Esophagus muscularis mucosa (tissue), 4 donors: ENCODE results near the gene CHST6. TPM values are rescaled to one million over a fixed set of nuclear protein-coding genes. Genes with fewer than 3 reads are reported as not detected.

Source experiments
- DNase-seq: peaks from one replicate; pipeline ENCODE4 v3.0.0-alpha.2; 2017; ENCODE audit errors: extremely low spot score
- H3K27ac ChIP-seq, 4 donors: fragments of 200-600 bp; sonication (generic); replicated peaks in 1 of 4; 1 replicate in 3 of 4; 2 replicates in 1 of 4; pipeline ENCODE4 v1.5.1; 2016 to 2019; ENCODE audit warnings: mild to moderate bottlenecking in 1 of 4
- H3K27me3 ChIP-seq, 4 donors: fragments of 200-600 bp; sonication (generic); one replicate each; pipeline versions ENCODE4 v1.5.1 to v1.6.0; 2016 to 2019
- H3K36me3 ChIP-seq, 4 donors: fragments of 200-600 bp; sonication (generic); one replicate each; pipeline ENCODE4 v1.5.1; 2016 to 2019
- H3K4me1 ChIP-seq, 4 donors: fragments of 200-600 bp; sonication (generic); one replicate each; pipeline ENCODE4 v1.5.1; 2016 to 2019
- H3K4me3 ChIP-seq, 4 donors: fragments of 200-600 bp; sonication (generic); 1 replicate in 2 of 4; 2 replicates in 2 of 4; pipeline ENCODE4 v1.5.1; 2016 to 2019; ENCODE audit warnings: mild to moderate bottlenecking in 4 of 4, moderate library complexity in 1 of 4
- H3K9me3 ChIP-seq, 4 donors: fragments of 200-600 bp; sonication (generic); 1 replicate in 3 of 4; 2 replicates in 1 of 4; pipeline ENCODE4 v1.5.1; 2016 to 2019
- CTCF ChIP-seq, 3 experiments: fragments of 200-600 bp in 2 of 3; fragments of 450-650 bp in 1 of 3; sonication (generic) in 2 of 3; IDR thresholded peaks; one replicate each; pipeline ENCODE4 v1.5.1; 2017 to 2019; ENCODE audit warnings: antibody characterized with exemption in 3 of 3, mild to moderate bottlenecking in 2 of 3, moderate library complexity in 1 of 3
- EP300 ChIP-seq: sonication (generic); formaldehyde crosslinking; IDR thresholded peaks from one replicate; pipeline ENCODE4 v1.6.1; 2017; ENCODE audit warnings: antibody characterized with exemption
- POLR2A ChIP-seq: fragments of 450-650 bp; IDR thresholded peaks from one replicate; pipeline ENCODE4 v1.6.1; 2017; ENCODE audit warnings: antibody characterized with exemption, moderate library complexity, mild to moderate bottlenecking, low read depth
- POLR2AphosphoS5 ChIP-seq, 2 donors: sonication (generic); formaldehyde crosslinking; IDR thresholded peaks; one replicate each; pipeline ENCODE4 v1.6.1; 2017; ENCODE audit warnings: antibody characterized with exemption in 2 of 2
- WGBS: methylation state at CpG from one replicate; pipeline ENCODE4 v1.1.5; 2018; 5-methylcytosine and 5-hydroxymethylcytosine counted together
- intact Hi-C: fragments of 100-400 bp; cut with DNase I; formaldehyde crosslinking; loops from one replicate; pipeline ENCODE4 v1.15.1; 2023
- total RNA-seq, 4 donors: library from RNA; depleted of rRNA; stranded (reverse); fragments of >200 nt; gene quantifications; one replicate each; pipeline versions ENCODE4 v1.1.0 to v1.2.1, GENCODE V29; 2016

CHST6 gene
- total RNA-seq, 4 donors from 2014 or later = 0.33 to 2.4 (median 0.90) TPM

- H3K4me3 ChIP-seq = no peak overlapping the region
- H3K9me3 ChIP-seq = no peaks in the 10 kb centered on the region
- intact Hi-C loops = no loop called here
- no peaks in the 10 kb centered on the region for H3K36me3 ChIP-seq
- 91% methylated on average over 9 of the region's 9 CpGs for WGBS
- no peak overlapping the region for H3K27ac ChIP-seq
- DNase-seq = no peak
- H3K4me1 ChIP-seq = no peaks in the 10 kb centered on the region
- TF ChIP-seq EP300 (no peak), POLR2A (no peak), CTCF (IDR thresholded peaks at IDR 0.05) (no peak), POLR2AphosphoS5 (IDR thresholded peaks at IDR 0.05) (no peak)
- no peaks in the 10 kb centered on the region for H3K27me3 ChIP-seq
Measured at GRCh38 chr16:75486014-75486675, 9.1 kb downstream of the CHST6 start.

GRCh38 chr16:75485230-75486013, 9.8 kb downstream of the CHST6 start:
- intact Hi-C loops = no loop called here
- no peak overlapping the region for H3K27ac ChIP-seq
- no peak for TF ChIP-seq POLR2A
- TF ChIP-seq CTCF (IDR thresholded peaks at IDR 0.05) = no peak
- TF ChIP-seq EP300 = no peak
- TF ChIP-seq POLR2AphosphoS5 (IDR thresholded peaks at IDR 0.05) = no peak
- H3K36me3 ChIP-seq = no peaks in the 10 kb centered on the region
- no peak overlapping the region for H3K4me3 ChIP-seq
- H3K9me3 ChIP-seq = no peaks in the 10 kb centered on the region
- 93% methylated on average over 7 of the region's 7 CpGs for WGBS
- DNase-seq = no peak
- H3K4me1 ChIP-seq = no peaks in the 10 kb centered on the region
- H3K27me3 ChIP-seq = no peaks in the 10 kb centered on the region

- no peak for DNase-seq
- no peaks in the 10 kb centered on the region for H3K9me3 ChIP-seq
- H3K36me3 ChIP-seq = no peaks in the 10 kb centered on the region
- H3K4me1 ChIP-seq = no peaks in the 10 kb centered on the region
- TF ChIP-seq POLR2A = no peak
- no peak for TF ChIP-seq POLR2AphosphoS5 (IDR thresholded peaks at IDR 0.05)
- no peak for TF ChIP-seq CTCF (IDR thresholded peaks at IDR 0.05)
- no peak for TF ChIP-seq EP300
- intact Hi-C loops = no loop called here
- 90% methylated on average over 2 of the region's 2 CpGs for WGBS
- H3K27me3 ChIP-seq = no peaks in the 10 kb centered on the region
- H3K4me3 ChIP-seq = no peak overlapping the region
- H3K27ac ChIP-seq = no peak overlapping the region
Measured at GRCh38 chr16:75483222-75483621, 12.0 kb downstream of the CHST6 start.

GRCh38 chr16:75482434-75483205, 12.6 kb downstream of the CHST6 start:
- H3K27ac ChIP-seq = no peak overlapping the region
- WGBS = 63% methylated on average over 4 of the region's 14 CpGs
- no peaks in the 10 kb centered on the region for H3K4me1 ChIP-seq
- no peak for TF ChIP-seq CTCF (IDR thresholded peaks at IDR 0.05)
- no peak for TF ChIP-seq EP300
- no peak for TF ChIP-seq POLR2AphosphoS5 (IDR thresholded peaks at IDR 0.05)
- no peak for TF ChIP-seq POLR2A
- no peaks in the 10 kb centered on the region for H3K36me3 ChIP-seq
- no peaks in the 10 kb centered on the region for H3K27me3 ChIP-seq
- intact Hi-C loops = no loop called here
- DNase-seq = no peak
- no peak overlapping the region for H3K4me3 ChIP-seq
- H3K9me3 ChIP-seq = no peaks in the 10 kb centered on the region
